Fibroblast of lung (primary cell): ENCODE data around the gene CDK4. TPM values are rescaled to one million over a fixed set of nuclear protein-coding genes. Genes with fewer than 3 reads are reported as not detected.

ENCODE experiments used
- DNase-seq, 2 donors: peaks; one replicate each; pipeline versions ENCODE4 v3.0.0 to v3.0.0-alpha.2; 2010; ENCODE audit warnings: low read depth in 2 of 2
- H2AFZ ChIP-seq: 2 replicates; pipeline ENCODE4 v1.5.1; 2012; ENCODE audit warnings: low read length, control low read depth, inconsistent platforms
- H3K27ac ChIP-seq: 2 replicates; pipeline ENCODE4 v1.5.1; 2011; ENCODE audit warnings: low read length, control low read depth; ENCODE audit not compliant: insufficient read depth
- H3K27me3 ChIP-seq: 2 replicates; pipeline ENCODE4 v1.5.1; 2011; ENCODE audit warnings: mild to moderate bottlenecking, low read length; ENCODE audit not compliant: control insufficient read depth, insufficient read depth
- H3K36me3 ChIP-seq: 2 replicates; pipeline ENCODE4 v1.5.1; 2011; ENCODE audit warnings: low read length; ENCODE audit not compliant: control insufficient read depth, insufficient read depth
- H3K4me1 ChIP-seq: 2 replicates; pipeline ENCODE4 v1.5.1; 2011; ENCODE audit warnings: low read length; ENCODE audit not compliant: control insufficient read depth, insufficient read depth; ENCODE audit errors: extremely low read depth
- H3K4me2 ChIP-seq: 2 replicates; pipeline ENCODE4 v1.5.1; 2011; ENCODE audit warnings: low read length, control low read depth; ENCODE audit not compliant: insufficient read depth; ENCODE audit errors: extremely low read depth
- H3K4me3 ChIP-seq, 4 experiments: fragments of 200-600 bp in 1 of 4; sonication (generic) in 1 of 4; replicated peaks in 1 of 4; 2 replicates each; pipeline ENCODE4 v1.5.1; 2011 to 2016; ENCODE audit warnings: low read length in 4 of 4, low read depth in 3 of 4, mild to moderate bottlenecking in 3 of 4, control low read depth in 2 of 4, inconsistent platforms in 1 of 4, mixed read lengths in 1 of 4; ENCODE audit not compliant: insufficient read depth in 1 of 4; ENCODE audit errors: control extremely low read depth in 1 of 4
- H3K79me2 ChIP-seq: 2 replicates; pipeline ENCODE4 v1.5.1; 2012; ENCODE audit warnings: mild to moderate bottlenecking, low read length, inconsistent platforms; ENCODE audit not compliant: control insufficient read depth, insufficient read depth
- H3K9ac ChIP-seq: 2 replicates; pipeline ENCODE4 v1.5.1; 2011; ENCODE audit warnings: mild to moderate bottlenecking, low read length, control low read depth; ENCODE audit not compliant: insufficient read depth
- H3K9me3 ChIP-seq: 2 replicates; pipeline ENCODE4 v1.5.1; 2012; ENCODE audit warnings: low read depth, low read length; ENCODE audit not compliant: control insufficient read depth, insufficient read depth
- H4K20me1 ChIP-seq: 2 replicates; pipeline ENCODE4 v1.5.1; 2011; ENCODE audit warnings: low read length; ENCODE audit not compliant: control insufficient read depth, insufficient read depth; ENCODE audit errors: extremely low read depth
- EZH2 ChIP-seq: IDR thresholded peaks from 2 replicates; pipeline ENCODE4 v1.5.1; 2012; ENCODE audit warnings: low read length, control low read depth, mild to moderate bottlenecking; ENCODE audit errors: missing control alignments
- polyA plus RNA-seq, 2 donors: library from polyadenylated mRNA; depleted of rRNA in 1 of 2; stranded (reverse) in 1 of 2; unstranded in 1 of 2; fragments of >200 nt; gene quantifications; 2 replicates each; pipeline ENCODE4 v1.2.1, GENCODE V29; 2011 to 2012; ENCODE audit warnings: missing spikeins in 1 of 2
- total RNA-seq: library from RNA; depleted of rRNA; stranded (reverse); fragments of >200 nt; gene quantifications from 2 replicates; pipeline ENCODE4 v1.2.1, GENCODE V29; 2014
- TF ChIP-seq, protein P1 (sequence below), 2 donors: IDR thresholded peaks in 1 of 2; conservative IDR thresholded peaks in 1 of 2; 1 replicate in 1 of 2; 2 replicates in 1 of 2; pipeline ENCODE4 v1.5.1; 2011 to 2012; ENCODE audit warnings: low read length in 2 of 2, control low read depth in 1 of 2, inconsistent platforms in 1 of 2, low read depth in 1 of 2, mild to moderate bottlenecking in 1 of 2

The CDK4 gene
- total and polyA plus RNA-seq, 2 donors (not counting 1 experiment from before 2014, with no cell fraction given), result 183 to 233 TPM

DNA sequence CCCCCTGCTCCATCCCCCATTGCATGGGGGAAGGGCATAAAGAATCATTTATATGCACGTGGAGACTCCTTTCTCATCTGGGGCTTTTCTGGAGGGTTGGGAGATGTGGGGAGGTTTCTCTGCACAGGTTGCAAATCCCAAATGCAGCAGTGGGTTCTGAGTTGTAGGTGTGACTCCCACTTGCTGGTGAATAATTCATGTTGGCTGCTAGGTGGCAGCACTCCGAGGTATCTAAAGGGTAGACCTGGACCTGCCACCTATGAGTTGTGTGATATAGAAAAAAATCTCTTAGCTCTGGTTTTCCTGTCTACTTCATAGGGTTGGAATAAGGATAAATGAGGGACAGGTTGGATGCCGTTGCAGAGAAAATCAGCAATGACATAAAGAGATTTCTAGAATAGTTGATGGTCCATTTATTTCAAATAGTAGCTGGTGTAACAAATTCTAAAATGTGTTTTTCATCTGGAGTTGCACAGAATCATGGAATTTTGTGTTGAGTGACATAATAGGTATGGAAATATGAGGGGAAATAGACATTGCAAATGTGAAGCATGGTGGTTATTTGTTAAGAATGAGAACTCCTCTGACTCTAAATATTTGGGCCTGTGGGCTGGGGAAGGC, 7.4 kb upstream of the CDK4 start:
- Histone ChIP-seq H3K27ac (no peak overlapping the region), H3K4me3 (no peak overlapping the region), H3K9me3 (no peaks in the 10 kb centered on the region), H2AFZ (no peak overlapping the region), H3K4me2 (no peak overlapping the region), H3K4me1 (peaks cover 2% of the 10 kb centered on the region), H3K36me3 (no peaks in the 10 kb centered on the region), H3K79me2 (no peaks in the 10 kb centered on the region), H4K20me1 (no peaks in the 10 kb centered on the region), H3K27me3 (peaks cover 13% of the 10 kb centered on the region), H3K9ac (no peak overlapping the region)
- TF ChIP-seq, protein P1, sequence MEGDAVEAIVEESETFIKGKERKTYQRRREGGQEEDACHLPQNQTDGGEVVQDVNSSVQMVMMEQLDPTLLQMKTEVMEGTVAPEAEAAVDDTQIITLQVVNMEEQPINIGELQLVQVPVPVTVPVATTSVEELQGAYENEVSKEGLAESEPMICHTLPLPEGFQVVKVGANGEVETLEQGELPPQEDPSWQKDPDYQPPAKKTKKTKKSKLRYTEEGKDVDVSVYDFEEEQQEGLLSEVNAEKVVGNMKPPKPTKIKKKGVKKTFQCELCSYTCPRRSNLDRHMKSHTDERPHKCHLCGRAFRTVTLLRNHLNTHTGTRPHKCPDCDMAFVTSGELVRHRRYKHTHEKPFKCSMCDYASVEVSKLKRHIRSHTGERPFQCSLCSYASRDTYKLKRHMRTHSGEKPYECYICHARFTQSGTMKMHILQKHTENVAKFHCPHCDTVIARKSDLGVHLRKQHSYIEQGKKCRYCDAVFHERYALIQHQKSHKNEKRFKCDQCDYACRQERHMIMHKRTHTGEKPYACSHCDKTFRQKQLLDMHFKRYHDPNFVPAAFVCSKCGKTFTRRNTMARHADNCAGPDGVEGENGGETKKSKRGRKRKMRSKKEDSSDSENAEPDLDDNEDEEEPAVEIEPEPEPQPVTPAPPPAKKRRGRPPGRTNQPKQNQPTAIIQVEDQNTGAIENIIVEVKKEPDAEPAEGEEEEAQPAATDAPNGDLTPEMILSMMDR (conservative IDR thresholded peaks at IDR 0.05 in 1 of 2, IDR thresholded peaks at IDR 0.05 in 1 of 2; ENCODE audit: low read depth in 1 of 2, low read length in 2 of 2), result peak; percentile 18 to 43
- no peak for TF ChIP-seq EZH2
- DNase-seq, result peak in 1 of 2 donors; percentile 20

DNA sequence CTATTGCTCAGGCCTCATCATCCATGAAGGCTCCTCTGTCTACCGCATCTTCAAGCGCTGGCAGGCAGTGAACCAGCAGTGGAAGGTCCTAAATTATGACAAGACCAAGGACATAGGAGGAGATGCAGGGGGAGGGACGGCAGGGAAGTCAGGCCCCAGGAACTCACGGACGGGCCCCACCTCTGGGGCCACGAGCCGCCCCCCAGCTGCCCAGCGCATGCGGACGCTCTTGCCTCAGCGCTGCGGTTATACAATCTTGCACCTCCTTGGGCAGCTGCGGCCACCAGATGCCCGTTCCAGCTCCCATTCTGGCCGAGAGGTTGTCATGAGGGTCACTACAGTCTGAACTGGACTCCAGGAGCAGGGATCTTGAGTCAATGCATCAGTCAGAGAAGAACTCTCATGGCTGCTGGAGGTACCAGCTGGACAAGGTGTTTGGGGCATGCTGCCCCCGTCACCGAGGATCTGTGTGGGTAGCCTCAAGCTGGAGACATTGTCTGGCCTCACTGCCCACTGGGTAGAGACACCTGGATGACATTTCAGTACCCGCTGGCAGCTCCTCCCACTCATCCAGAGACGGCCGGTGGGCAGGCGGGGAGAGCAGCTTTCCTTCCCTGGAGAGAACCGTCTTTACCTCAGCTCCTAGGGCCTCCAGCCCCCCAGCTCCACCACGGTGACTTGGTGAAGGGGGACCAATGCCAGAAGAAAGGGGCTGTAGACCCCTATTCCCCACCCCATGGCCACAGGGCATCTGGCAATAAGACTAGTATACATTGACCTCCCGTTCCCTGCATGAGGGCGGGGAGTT, 6.6 kb upstream of the CDK4 start:
- Histone ChIP-seq H3K79me2 (no peaks in the 10 kb centered on the region), H3K27ac (no peak overlapping the region), H3K4me2 (no peak overlapping the region), H2AFZ (no peak overlapping the region), H3K9me3 (no peaks in the 10 kb centered on the region), H4K20me1 (no peaks in the 10 kb centered on the region), H3K9ac (no peak overlapping the region), H3K4me3 (no peak overlapping the region), H3K36me3 (no peaks in the 10 kb centered on the region), H3K4me1 (peaks cover 4% of the 10 kb centered on the region), H3K27me3 (peaks cover 14% of the 10 kb centered on the region)
- DNase-seq, result no peak
- TF ChIP-seq, protein P1 (conservative IDR thresholded peaks at IDR 0.05 in 1 of 2, IDR thresholded peaks at IDR 0.05 in 1 of 2; ENCODE audit: low read depth in 1 of 2, low read length in 2 of 2), result no peak
- TF ChIP-seq EZH2, result no peak

DNA sequence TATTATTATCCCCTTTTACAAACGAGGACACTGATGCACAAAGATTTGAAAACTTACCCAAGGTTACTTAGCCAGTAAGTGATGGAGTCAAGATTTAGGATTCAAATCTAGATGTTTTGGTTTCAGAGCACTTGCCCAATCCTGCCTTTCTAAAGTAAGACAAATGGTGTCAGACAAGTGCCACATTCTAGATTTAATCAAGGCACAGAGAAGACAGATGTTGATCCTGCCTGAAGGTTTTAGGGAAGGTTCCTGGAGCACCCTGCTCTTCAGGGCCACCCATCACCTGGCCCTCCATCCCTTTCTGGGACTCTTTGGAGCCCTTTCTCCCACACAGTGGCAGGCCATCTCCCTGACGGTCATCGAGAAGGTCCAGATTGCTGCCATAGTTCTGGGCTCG, 5.7 kb upstream of the CDK4 start:
- H3K4me1 ChIP-seq, result peaks cover 4% of the 10 kb centered on the region

More for the DNA sequence above, 5.7 kb upstream of the CDK4 start:
- no peak for TF ChIP-seq EZH2
- TF ChIP-seq, protein P1 (conservative IDR thresholded peaks at IDR 0.05 in 1 of 2, IDR thresholded peaks at IDR 0.05 in 1 of 2; ENCODE audit: low read depth in 1 of 2, low read length in 2 of 2), result no peak
- no peak overlapping the region for H2AFZ ChIP-seq
- H3K9me3 ChIP-seq, result no peaks in the 10 kb centered on the region
- H3K27me3 ChIP-seq, result peaks cover 15% of the 10 kb centered on the region
- no peak overlapping the region for H3K4me2 ChIP-seq
- no peak for DNase-seq
- H3K27ac ChIP-seq, result no peak overlapping the region
- no peak overlapping the region for H3K9ac ChIP-seq
- H3K36me3 ChIP-seq, result no peaks in the 10 kb centered on the region
- no peak overlapping the region for H3K4me3 ChIP-seq
- H4K20me1 ChIP-seq, result no peaks in the 10 kb centered on the region
- H3K79me2 ChIP-seq, result no peaks in the 10 kb centered on the region
